RWPE1 (cell line): ENCODE data around the gene FOXP2.
"Not testable (repeated sequence)": the region's sequence is repeated elsewhere in the genome, so short reads cannot be mapped to it uniquely, and the experiment has no call there.

Experiments
- CTCF ChIA-PET: fragments of 350-600 bp; sonication (Branson Sonifier 250); formaldehyde crosslinking; extraction: SDS; loops from one replicate; lab custom pipeline; 2021; lab: Yijun Ruan, JAX
- POLR2A ChIA-PET: fragments of 400-600 bp; formaldehyde crosslinking; extraction: SDS; loops from one replicate; lab custom pipeline; 2020; ENCODE audit warnings: antibody characterized with exemption; ENCODE audit not compliant: low non-redundant PET; lab: Yijun Ruan, JAX
- DNase-seq: peaks from one replicate; pipeline ENCODE4 v3.0.0; 2012; ENCODE audit warnings: low spot score
- H3K27ac ChIP-seq: fragments of 450-650 bp; 2 replicates; pipeline ENCODE4 v1.5.1; 2017
- CTCF ChIP-seq: fragments of 450-650 bp; conservative IDR thresholded peaks from 2 replicates; pipeline ENCODE4 v1.5.1; 2017; ENCODE audit warnings: low read depth, mild to moderate bottlenecking

The FOXP2 gene

DNA sequence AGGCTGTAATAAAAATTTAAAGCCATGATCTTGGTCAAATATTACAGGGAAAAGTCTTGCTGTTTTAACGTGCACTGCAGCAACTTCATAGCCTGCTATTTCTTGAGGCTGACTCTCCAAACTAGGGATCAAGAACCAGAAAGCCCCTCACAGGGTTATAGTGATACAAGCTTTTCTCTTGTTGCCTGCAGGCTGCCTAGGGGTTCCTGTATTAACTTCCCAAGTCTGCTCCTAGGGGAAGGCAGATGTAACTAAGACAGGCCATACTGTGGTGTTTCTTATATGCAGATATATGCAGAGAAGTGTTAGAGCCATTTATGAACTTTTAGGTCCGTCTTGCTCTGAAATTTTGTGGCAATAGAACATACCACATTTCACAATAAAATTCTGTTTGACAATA lies 175.7 kb downstream of the FOXP2 start:
- no peak overlapping the region for H3K27ac ChIP-seq
- ChIA-PET POLR2A (no interaction called here), CTCF (no interaction called here)
- DNase-seq = no peak
- no peak for TF ChIP-seq CTCF

DNA sequence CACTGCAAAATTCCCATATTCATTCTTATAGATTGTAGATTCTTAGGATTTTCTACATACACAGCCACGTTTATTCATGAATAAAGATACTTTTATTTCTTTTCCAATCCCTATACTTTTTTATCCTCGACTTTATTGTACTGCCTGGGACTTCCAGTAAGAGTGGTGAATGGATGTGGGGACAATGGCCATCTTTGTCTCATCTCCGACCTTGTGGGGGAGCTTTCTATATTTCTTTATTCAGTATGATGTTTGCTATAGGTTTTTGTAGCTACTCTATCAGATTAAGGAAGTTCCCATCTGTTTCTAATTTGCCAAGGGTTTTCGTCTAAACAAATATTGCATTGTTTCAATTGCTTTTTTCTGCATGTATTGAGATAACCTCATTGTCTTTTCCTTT lies 184.3 kb downstream of the FOXP2 start:
- TF ChIP-seq CTCF = no peak
- POLR2A ChIA-PET = no interaction called here
- H3K27ac ChIP-seq = no peak overlapping the region
- CTCF ChIA-PET = no interaction called here
- no peak for DNase-seq

DNA sequence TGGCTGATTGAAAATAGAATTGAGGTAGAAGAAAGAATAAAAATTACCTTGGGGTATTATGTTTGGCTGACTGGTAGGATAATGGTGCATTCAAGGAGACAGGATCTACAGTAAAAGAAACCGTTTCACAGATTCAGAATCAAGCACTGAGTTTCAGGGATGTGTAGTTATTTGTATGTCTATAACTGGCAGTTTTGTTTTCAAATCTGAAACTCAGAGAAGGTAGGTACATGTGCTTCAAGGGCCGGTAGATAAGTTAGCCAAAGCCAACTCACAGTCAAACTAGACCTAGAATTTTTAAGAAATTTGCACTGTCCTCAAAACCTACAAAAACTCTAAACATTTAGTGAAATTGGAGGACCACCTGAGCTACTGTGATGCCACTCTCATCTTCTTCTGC lies 191.5 kb downstream of the FOXP2 start:
- H3K27ac ChIP-seq = no peak overlapping the region
- no peak for DNase-seq
- POLR2A ChIA-PET = no interaction called here
- CTCF ChIA-PET = no interaction called here
- no peak for TF ChIP-seq CTCF

DNA sequence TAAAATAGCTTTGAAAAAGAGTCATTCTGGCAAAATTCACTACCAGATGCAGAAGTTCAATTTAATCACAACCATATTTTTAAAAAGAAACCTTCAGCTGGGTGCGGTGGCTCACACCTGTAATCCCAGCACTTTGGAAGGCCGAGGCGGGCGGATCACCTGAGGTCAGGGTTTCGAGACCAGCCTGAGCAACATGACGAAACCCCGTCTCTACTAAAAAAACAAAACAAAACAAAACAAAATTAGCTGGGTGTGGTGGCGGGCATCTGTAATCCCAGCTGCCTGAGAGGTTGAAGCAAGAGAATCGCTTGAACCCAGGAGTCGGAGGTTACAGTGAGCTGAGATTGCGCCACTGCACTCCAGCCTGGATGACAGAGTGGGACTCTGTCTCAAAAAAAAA lies 194.2 kb downstream of the FOXP2 start:
- POLR2A ChIA-PET, CTCF ChIA-PET, DNase-seq, H3K27ac ChIP-seq: not testable (repeated sequence)

GRCh38 chr7:114620208-114620607 lies 205.6 kb downstream of the FOXP2 start:
- DNase-seq = no peak
- H3K27ac ChIP-seq = no peak overlapping the region
- no peak for TF ChIP-seq CTCF
- ChIA-PET CTCF (no interaction called here), POLR2A (no interaction called here)

DNA sequence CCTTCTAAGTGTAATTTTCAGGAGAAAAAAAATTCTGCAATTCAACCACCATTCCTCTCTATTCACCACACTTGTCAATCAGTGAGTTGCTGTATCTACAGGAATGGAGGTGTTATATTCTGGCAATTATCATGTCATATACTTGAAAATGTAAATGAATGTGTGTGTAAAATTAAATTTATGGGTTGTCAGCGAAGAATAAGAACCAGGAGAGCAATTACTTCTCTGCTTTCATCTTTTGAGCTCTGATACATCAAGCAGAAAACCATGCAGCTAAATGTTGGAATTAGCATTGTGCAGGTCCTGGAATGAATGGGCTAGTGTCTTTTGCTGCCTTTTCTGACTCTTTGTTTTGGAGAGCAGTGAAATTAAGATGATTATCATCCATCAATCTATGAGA lies 207.6 kb downstream of the FOXP2 start:
- no peak for DNase-seq
- TF ChIP-seq CTCF = no peak
- ChIA-PET CTCF (no interaction called here), POLR2A (no interaction called here)
- no peak overlapping the region for H3K27ac ChIP-seq

DNA sequence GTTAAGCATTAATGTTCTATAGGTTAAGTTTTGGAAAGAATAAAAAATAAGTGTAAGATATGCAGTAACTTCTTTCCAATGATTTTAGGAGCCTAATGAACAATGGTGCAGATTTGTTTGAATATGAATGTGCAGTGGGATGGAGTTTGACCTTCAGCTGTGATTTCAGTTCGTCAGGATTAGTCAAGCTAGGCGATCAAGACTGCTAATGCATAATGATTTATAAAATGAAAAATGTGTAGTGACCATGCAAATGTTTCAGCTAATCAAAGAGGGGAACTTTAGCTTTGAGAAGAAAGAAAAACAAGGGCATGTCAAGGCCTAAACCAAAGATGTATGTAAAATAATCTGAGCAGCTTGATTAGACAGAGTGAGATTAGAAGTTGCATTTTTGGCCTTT lies 208.5 kb downstream of the FOXP2 start:
- no peak overlapping the region for H3K27ac ChIP-seq
- POLR2A ChIA-PET = no interaction called here
- no peak for DNase-seq
- TF ChIP-seq CTCF = no peak
- CTCF ChIA-PET = interaction anchor here (0.7 kb wide), 1 partner anchor 37 kb away, joined by 3 read pairs; no protein-coding TSS in a partner anchor
